Gastrocnemius medialis (tissue), 4 donors: ENCODE data around the gene ASXL1. TPM values are rescaled to one million over a fixed set of nuclear protein-coding genes. Genes with fewer than 3 reads are reported as not detected.
"Not testable (repeated sequence)": the region's sequence is repeated elsewhere in the genome, so short reads cannot be mapped to it uniquely, and the experiment has no call there.

ENCODE experiments used
- ATAC-seq, 2 donors: fragments of 150-250 bp; one replicate each; pipeline ENCODE4 v1.9.1; 2016
- DNase-seq, 2 donors: peaks; one replicate each; pipeline ENCODE4 v3.0.0-alpha.2; 2019
- H3K27ac ChIP-seq, 4 donors: fragments of 200-600 bp; sonication (generic); 1 replicate in 1 of 4; 2 replicates in 3 of 4; pipeline ENCODE4 v1.5.1; 2016 to 2018; ENCODE audit warnings: mild to moderate bottlenecking in 2 of 4, moderate library complexity in 1 of 4
- H3K27me3 ChIP-seq, 3 donors: fragments of 200-600 bp; sonication (generic) in 2 of 3; 1 replicate in 1 of 3; 2 replicates in 2 of 3; pipeline versions ENCODE4 v1.5.1 to v1.6.0; 2016 to 2019; ENCODE audit warnings: mild to moderate bottlenecking in 1 of 3, moderate library complexity in 1 of 3
- H3K36me3 ChIP-seq, 2 donors: fragments of 200-600 bp; sonication (generic) in 1 of 2; one replicate each; pipeline ENCODE4 v1.5.1; 2017 to 2018
- H3K4me1 ChIP-seq, 2 donors: fragments of 200-600 bp; sonication (generic) in 1 of 2; one replicate each; pipeline ENCODE4 v1.5.1; 2016 to 2017; ENCODE audit warnings: mild to moderate bottlenecking in 2 of 2
- H3K4me3 ChIP-seq, 4 donors: fragments of 200-600 bp; sonication (generic) in 3 of 4; 1 replicate in 1 of 4; 2 replicates in 3 of 4; pipeline ENCODE4 v1.5.1; 2016 to 2019; ENCODE audit warnings: mild to moderate bottlenecking in 2 of 4
- H3K9me3 ChIP-seq, 3 donors: fragments of 200-600 bp; sonication (generic) in 2 of 3; 1 replicate in 1 of 3; 2 replicates in 2 of 3; pipeline ENCODE4 v1.5.1; 2016 to 2019
- POLR2A ChIP-seq, 2 donors: fragments of 450-650 bp; IDR thresholded peaks; one replicate each; pipeline ENCODE4 v1.6.1; 2017; ENCODE audit warnings: antibody characterized with exemption in 2 of 2, mild to moderate bottlenecking in 2 of 2, moderate library complexity in 2 of 2
- in situ Hi-C, 4 donors: fragments of 200-750 bp; cut with MboI; loops; one replicate each; pipeline versions ENCODE4 v1.15.0 to v1.8.0; 2017; ENCODE audit warnings: low sequenced_read_pairs in 4 of 4
- intact Hi-C: fragments of 100-400 bp; cut with DNase I; formaldehyde crosslinking; loops from one replicate; pipeline ENCODE4 v1.15.1; 2023; ENCODE audit warnings: low total_unique reads
- total RNA-seq, 4 donors: library from RNA; depleted of rRNA; stranded (reverse); fragments of >200 nt; gene quantifications; one replicate each; pipeline versions ENCODE4 v1.1.0 to v1.2.3, GENCODE V29; 2016
- TF ChIP-seq, protein P1 (sequence below), 5 experiments: fragments of 450-650 bp in 3 of 5; fragments of 200-600 bp in 2 of 5; sonication (generic) in 2 of 5; IDR thresholded peaks in 4 of 5; conservative IDR thresholded peaks in 1 of 5; 1 replicate in 4 of 5; 2 replicates in 1 of 5; pipeline ENCODE4 v1.5.1; 2016 to 2019; ENCODE audit warnings: antibody characterized with exemption in 5 of 5, mild to moderate bottlenecking in 3 of 5, moderate library complexity in 3 of 5

The ASXL1 gene
- total RNA-seq, 4 donors from 2014 or later, result 21.8 to 36.6 (median 28.4) TPM

DNA sequence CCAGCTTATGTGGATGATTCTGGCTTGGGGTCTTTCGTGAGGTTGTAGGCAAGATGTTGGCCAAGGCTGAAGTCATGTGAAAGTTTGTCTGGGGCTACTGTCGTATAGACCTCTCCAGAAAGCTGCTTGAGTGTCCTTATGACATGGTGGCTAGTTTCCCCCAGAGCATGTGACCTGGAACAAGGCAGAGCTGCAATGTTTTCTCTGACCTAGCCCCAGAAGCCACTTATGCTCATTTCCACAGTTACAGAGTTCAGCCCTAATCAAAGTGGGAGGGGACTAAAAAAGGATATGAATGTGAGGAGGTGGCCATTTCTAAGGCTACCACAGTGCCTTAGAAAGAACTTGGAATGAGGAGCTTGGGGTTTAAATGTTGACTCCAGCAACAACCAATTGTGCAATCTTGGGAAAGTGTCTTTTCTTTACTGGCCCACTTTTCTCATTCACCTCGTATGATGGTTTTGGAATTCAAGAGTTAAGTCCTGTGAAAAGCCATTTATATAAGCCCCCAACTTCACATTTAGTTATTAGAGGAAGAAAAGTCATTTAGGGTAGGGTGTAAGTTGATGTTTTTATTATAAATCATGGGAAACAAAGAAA is 5.9 kb upstream of the ASXL1 start:
- Histone ChIP-seq H3K9me3 (no peaks in the 10 kb centered on the region), H3K36me3 (no peaks in the 10 kb centered on the region), H3K27me3 (no peaks in the 10 kb centered on the region), H3K4me1 (peaks cover 5 to 7% of the 10 kb centered on the region in 2 donors), H3K27ac (no peak overlapping the region), H3K4me3 (no peak overlapping the region)
- in situ Hi-C loops (no loop called here), intact Hi-C loops (loop anchor here (10.0 kb wide), 1 partner anchor 1643 kb away; the partner anchor contains the start of gene RALY)
- no peak for TF ChIP-seq POLR2A (IDR thresholded peaks at IDR 0.05)
- TF ChIP-seq, protein P1, sequence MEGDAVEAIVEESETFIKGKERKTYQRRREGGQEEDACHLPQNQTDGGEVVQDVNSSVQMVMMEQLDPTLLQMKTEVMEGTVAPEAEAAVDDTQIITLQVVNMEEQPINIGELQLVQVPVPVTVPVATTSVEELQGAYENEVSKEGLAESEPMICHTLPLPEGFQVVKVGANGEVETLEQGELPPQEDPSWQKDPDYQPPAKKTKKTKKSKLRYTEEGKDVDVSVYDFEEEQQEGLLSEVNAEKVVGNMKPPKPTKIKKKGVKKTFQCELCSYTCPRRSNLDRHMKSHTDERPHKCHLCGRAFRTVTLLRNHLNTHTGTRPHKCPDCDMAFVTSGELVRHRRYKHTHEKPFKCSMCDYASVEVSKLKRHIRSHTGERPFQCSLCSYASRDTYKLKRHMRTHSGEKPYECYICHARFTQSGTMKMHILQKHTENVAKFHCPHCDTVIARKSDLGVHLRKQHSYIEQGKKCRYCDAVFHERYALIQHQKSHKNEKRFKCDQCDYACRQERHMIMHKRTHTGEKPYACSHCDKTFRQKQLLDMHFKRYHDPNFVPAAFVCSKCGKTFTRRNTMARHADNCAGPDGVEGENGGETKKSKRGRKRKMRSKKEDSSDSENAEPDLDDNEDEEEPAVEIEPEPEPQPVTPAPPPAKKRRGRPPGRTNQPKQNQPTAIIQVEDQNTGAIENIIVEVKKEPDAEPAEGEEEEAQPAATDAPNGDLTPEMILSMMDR (IDR thresholded peaks at IDR 0.05 in 4 of 5, conservative IDR thresholded peaks at IDR 0.05 in 1 of 5), result no peak
- DNase-seq, result no peak
- no peak for ATAC-seq

DNA sequence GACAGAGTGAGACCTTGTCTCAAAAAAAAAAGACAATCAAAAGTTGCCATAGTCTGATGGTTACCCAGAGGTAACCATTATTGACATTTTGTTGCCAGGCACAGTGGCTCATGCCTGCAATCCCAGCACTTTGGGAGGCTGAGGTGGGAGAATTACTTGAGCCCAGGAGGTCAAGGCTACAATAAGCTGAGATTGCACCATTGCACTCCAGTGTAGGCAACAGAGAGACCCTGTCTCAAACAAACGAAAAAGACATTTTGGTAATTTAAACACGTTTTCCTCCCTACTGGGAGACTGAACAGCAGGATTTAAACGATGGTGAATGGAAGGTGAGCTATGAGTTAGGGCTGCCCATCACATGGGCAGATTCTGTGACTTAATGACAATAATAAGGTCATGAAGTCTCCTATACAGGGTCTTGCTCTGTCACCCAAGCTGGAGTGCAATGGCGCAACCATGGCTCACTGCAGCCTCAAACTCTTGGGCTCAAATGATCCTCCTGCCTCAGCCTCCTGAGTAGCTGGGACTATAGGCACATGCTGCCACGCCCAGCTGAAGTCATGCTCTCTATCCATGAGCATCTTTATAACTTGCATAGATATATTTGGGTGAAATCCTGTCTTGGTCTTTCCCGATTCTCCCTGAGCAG is 4.2 kb upstream of the ASXL1 start:
- TF ChIP-seq POLR2A (IDR thresholded peaks at IDR 0.05), result no peak
- TF ChIP-seq, protein P1 (IDR thresholded peaks at IDR 0.05 in 4 of 5, conservative IDR thresholded peaks at IDR 0.05 in 1 of 5), result no peak
- in situ Hi-C loops, result no loop called here
- DNase-seq (no peak), ATAC-seq (no peak)
- Histone ChIP-seq H3K9me3 (no peaks in the 10 kb centered on the region), H3K4me3 (no peak overlapping the region), H3K27ac (no peak overlapping the region), H3K36me3 (no peaks in the 10 kb centered on the region), H3K4me1 (peaks cover 6 to 9% of the 10 kb centered on the region in 2 donors), H3K27me3 (no peaks in the 10 kb centered on the region)
- intact Hi-C loops, result loop anchor here (10.0 kb wide), 1 partner anchor 1641 kb away; the partner anchor contains the start of gene RALY

DNA sequence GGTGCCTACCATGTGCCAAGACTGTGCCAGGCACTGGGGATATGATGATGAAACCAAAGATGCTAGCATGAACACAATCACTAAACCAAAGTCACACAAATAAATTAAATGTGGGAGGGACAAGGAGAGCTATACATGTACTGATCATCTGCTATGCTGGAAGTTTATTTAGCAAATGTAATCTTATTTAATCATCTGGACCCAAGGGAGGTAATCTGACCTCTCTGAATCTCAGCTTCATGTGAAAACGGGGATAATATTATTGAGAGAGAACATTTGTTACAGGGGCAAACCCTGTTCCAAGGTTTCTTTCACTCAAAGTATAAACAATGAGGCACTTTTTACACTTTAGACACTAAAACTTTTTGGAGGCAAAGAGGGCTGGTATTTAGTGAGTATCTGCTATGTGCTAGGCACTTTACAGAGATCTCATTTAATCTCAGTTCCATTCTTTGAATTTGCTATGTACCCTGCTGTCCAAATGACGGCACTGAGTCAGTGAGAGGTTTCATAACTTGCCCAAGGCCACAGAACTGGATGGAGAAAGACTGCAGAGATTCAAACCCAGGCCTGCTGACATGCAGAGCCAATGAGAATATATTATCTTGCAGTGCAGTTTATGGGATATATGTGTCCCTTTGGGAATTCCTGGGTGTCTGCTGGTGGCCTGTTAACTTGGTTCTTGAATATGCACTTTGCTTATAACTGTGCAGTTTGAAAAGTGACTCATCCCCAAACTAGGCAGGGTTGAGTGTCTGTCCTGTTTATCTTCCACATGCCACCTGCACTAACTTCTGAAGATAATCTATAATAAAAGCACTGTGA is 3.3 kb upstream of the ASXL1 start:
- Histone ChIP-seq H3K27ac (no peak overlapping the region), H3K36me3 (no peaks in the 10 kb centered on the region), H3K9me3 (no peaks in the 10 kb centered on the region), H3K27me3 (no peaks in the 10 kb centered on the region), H3K4me3 (no peak overlapping the region), H3K4me1 (peaks cover 9 to 15% of the 10 kb centered on the region in 2 donors)
- in situ Hi-C loops, result no loop called here
- TF ChIP-seq, protein P1 (IDR thresholded peaks at IDR 0.05 in 4 of 5, conservative IDR thresholded peaks at IDR 0.05 in 1 of 5), result no peak
- TF ChIP-seq POLR2A (IDR thresholded peaks at IDR 0.05), result no peak
- DNase-seq (no peak), ATAC-seq (no peak)
- intact Hi-C loops, result loop anchor here (5.0 to 10.0 kb wide), 3 partner anchors 548 to 1640 kb away; partner anchors contain the start of genes CHMP4B and RALY

DNA sequence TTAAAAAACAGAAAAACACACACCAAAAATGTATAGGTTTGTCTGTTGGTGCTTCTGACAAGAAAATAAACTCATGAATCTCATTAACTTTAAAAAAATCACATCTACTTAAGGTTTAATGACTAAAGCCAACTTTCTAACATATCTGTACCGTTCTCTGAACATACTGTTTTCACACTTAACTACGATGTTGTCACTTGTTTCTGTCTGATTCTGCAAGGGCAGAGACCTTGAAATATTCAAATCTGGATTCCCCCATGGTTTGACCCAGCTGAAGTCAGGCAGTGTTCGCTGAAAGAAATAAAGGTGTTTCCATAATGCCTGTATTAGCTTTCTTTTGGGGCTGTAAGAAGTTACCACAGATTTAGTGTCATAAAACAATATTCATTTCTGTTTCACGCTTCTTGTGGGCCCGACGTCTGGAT is 2.7 kb upstream of the ASXL1 start:
- Histone ChIP-seq H3K9me3 (no peaks in the 10 kb centered on the region), H3K27me3 (no peaks in the 10 kb centered on the region), H3K36me3 (no peaks in the 10 kb centered on the region), H3K4me1 (peaks cover 15 to 21% of the 10 kb centered on the region in 2 donors), H3K27ac (no peak overlapping the region), H3K4me3 (no peak overlapping the region)
- in situ Hi-C loops (no loop called here), intact Hi-C loops (loop anchor here (5.0 to 10.0 kb wide), 3 partner anchors 548 to 1639 kb away; partner anchors contain the start of genes CHMP4B and RALY)
- no peak for DNase-seq
- TF ChIP-seq, protein P1 (IDR thresholded peaks at IDR 0.05 in 4 of 5, conservative IDR thresholded peaks at IDR 0.05 in 1 of 5), result no peak
- no peak for TF ChIP-seq POLR2A (IDR thresholded peaks at IDR 0.05)
- ATAC-seq, result no peak

DNA sequence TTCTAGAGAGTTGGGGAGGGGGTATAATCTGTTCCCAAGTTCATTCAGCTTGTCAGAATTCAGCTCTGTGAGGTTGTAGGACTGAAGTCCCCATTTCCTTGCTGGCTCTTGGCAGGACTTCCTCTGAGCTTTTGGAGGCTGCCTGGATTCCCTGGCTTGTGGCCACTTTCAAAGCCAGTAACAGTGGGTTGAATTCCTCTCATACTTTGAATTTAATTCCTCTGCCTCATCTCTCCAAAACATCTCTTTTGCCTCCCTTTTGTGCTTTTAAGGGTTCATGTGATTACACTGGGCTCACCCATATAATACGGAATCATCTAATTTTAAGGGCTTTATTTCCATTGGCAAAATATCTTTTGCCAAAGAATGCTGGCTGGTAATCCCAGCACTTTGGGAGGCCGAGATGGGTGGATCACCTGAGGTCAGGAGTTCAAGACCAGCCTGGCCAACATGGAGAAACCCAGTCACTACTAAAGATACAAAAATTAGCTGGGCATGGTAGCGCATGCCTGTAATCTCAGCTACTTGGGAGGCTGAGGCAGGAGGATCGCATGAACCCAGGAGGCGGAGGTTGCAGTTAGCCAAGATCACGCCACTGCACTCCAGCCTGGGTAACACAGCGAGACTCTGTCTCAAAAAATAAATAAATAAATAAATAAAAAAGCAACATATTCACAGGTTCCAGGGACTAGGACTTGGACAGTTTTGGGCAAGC is 2.1 kb upstream of the ASXL1 start:
- in situ Hi-C loops, result not testable (repeated sequence)

More for the DNA sequence above, 2.1 kb upstream of the ASXL1 start:
- H3K36me3 ChIP-seq, H3K9me3 ChIP-seq, H3K4me3 ChIP-seq, H3K27me3 ChIP-seq, ATAC-seq, DNase-seq: not testable (repeated sequence)
- intact Hi-C loops, result loop anchor here (5.0 to 10.0 kb wide), 3 partner anchors 549 to 1639 kb away; partner anchors contain the start of genes CHMP4B and RALY
- Histone ChIP-seq H3K27ac (peak overlapping the region in 1 of 4 donors; percentile 98), H3K4me1 (peaks cover 21 to 27% of the 10 kb centered on the region in 2 donors)
